ENCODE results near the gene ALDOB. TPM values are rescaled to one million over a fixed set of nuclear protein-coding genes. Genes with fewer than 3 reads are reported as not detected.

ALDOB gene
- total RNA-seq, result under 1 TPM in 1 of 2 donors, not detected in 1; under 0.01 TPM

GRCh38 chr9:101435601-101436079 lies at the start of gene ALDOB:
Gene ALDOB (minus strand): TSS chr9:101435774. CDS start chr9:101430887, 4,887 bp downstream.

GRCh38 chr9:101398068-101398929 lies 37.3 kb downstream of the ALDOB start, which contains the start of the genes MRPL50 and ZNF189:
Gene MRPL50 (minus strand): TSS chr9:101398618. CDS start chr9:101398592, 26 bp downstream.
Gene ZNF189 (plus strand): TSS chr9:101398851. CDS start chr9:101399157, 306 bp downstream.

GRCh38 chr9:101384873-101385536 lies 50.6 kb downstream of the ALDOB start, which contains the start of gene BAAT:
Gene BAAT (minus strand): TSS chr9:101385006. CDS start chr9:101371404, 13,602 bp downstream.

Small RNAs within 50 kb of the gene (small RNA-seq; reads per million reads assigned to genes)
- gene AL353621.2, result 0 reads per million in 2 donors

Other genes with a start within 250 kb of the ALDOB start
- gene BAAT, start 50.8 kb downstream of the ALDOB start, total RNA-seq, result under 1 TPM; under 0.01 TPM
- 10 to 100 TPM; 12.4 to 16.0 TPM for gene MRPL50, start 37.2 kb downstream of the ALDOB start, total RNA-seq
- gene ZNF189, start 36.9 kb downstream of the ALDOB start, total RNA-seq, result 10 to 100 TPM; 12.0 to 13.8 TPM
- gene RNF20, start 98.1 kb upstream of the ALDOB start, total RNA-seq, result 10 to 100 TPM; 19.3 to 22.3 TPM
- gene PPP3R2, start 159.2 kb upstream of the ALDOB start, total RNA-seq, result not detected